IMR-90 (cell line): ENCODE results near the gene VPS50. TPM values are rescaled to one million over a fixed set of nuclear protein-coding genes. Genes with fewer than 3 reads are reported as not detected.

Source experiments
- ATAC-seq: fragments of 200-7000 bp; cut with Tn5 transposase; 2 replicates; pipeline ENCODE4 v1.9.1; 2020; ENCODE audit warnings: low read depth, mild to moderate bottlenecking, moderate library complexity
- BruUV-seq: library from RNA; stranded (reverse); fragments of 400-500 nt; replicated peaks from 2 replicates; lab custom pipeline; 2021; lab: Mats Ljungman, UMichigan
- CTCF ChIA-PET: fragments of 300-600 bp; formaldehyde crosslinking; extraction: SDS; loops from one replicate; lab custom pipeline; 2021; ENCODE audit warnings: antibody characterized with exemption; lab: Yijun Ruan, JAX
- POLR2A ChIA-PET: fragments of 300-600 bp; sonication (Branson Sonifier 250); formaldehyde crosslinking; loops from one replicate; lab custom pipeline; 2022; ENCODE audit warnings: antibody characterized with exemption; ENCODE audit not compliant: unreplicated experiment; lab: Charles Lee
- DNase-seq: peaks from one replicate; pipeline ENCODE4 v3.0.0; 2013
- H2AFZ ChIP-seq: replicated peaks from 2 replicates; pipeline ENCODE3; 2013; ENCODE audit warnings: low read length, mild to moderate bottlenecking; ENCODE audit not compliant: poor library complexity
- H2AK5ac ChIP-seq: 2 replicates; pipeline ENCODE4 v1.6.1; 2013; ENCODE audit warnings: low read depth, low read length, inconsistent platforms
- H2AK9ac ChIP-seq: replicated peaks from 2 replicates; pipeline ENCODE3; 2013; ENCODE audit warnings: mild to moderate bottlenecking, low read depth, low read length, moderate library complexity; ENCODE audit not compliant: poor library complexity
- H2BK120ac ChIP-seq: 2 replicates; pipeline ENCODE4 v1.6.1; 2013; ENCODE audit warnings: low read depth, low read length, inconsistent platforms
- H2BK15ac ChIP-seq: 3 replicates; pipeline ENCODE4 v1.6.1; 2013; ENCODE audit warnings: low read depth, low read length, inconsistent platforms
- H2BK20ac ChIP-seq: 2 replicates; pipeline ENCODE4 v1.6.1; 2013; ENCODE audit warnings: low read depth, mild to moderate bottlenecking, inconsistent platforms, low read length, moderate library complexity
- H2BK5ac ChIP-seq: 2 replicates; pipeline ENCODE4 v1.6.1; 2013; ENCODE audit warnings: mild to moderate bottlenecking, low read depth, low read length, inconsistent platforms; ENCODE audit not compliant: poor library complexity, severe bottlenecking
- H3K14ac ChIP-seq: replicated peaks from 2 replicates; pipeline ENCODE4 v1.6.1; 2013; ENCODE audit warnings: low read depth, low read length, inconsistent platforms
- H3K18ac ChIP-seq: 2 replicates; pipeline ENCODE4 v1.6.1; 2013; ENCODE audit warnings: low read depth, low read length, control low read depth
- H3K23ac ChIP-seq: 2 replicates; pipeline ENCODE4 v1.6.1; 2013; ENCODE audit warnings: low read depth, low read length, inconsistent platforms
- H3K27ac ChIP-seq: 2 replicates; pipeline ENCODE4 v1.5.1; 2013; ENCODE audit warnings: mild to moderate bottlenecking, control low read depth, low read length; ENCODE audit not compliant: insufficient read depth
- H3K27me3 ChIP-seq: 2 replicates; pipeline ENCODE4 v1.6.1; 2013; ENCODE audit warnings: low read length; ENCODE audit not compliant: control insufficient read depth, insufficient read depth
- H3K36me3 ChIP-seq: 2 replicates; pipeline ENCODE4 v1.6.1; 2013; ENCODE audit warnings: low read length, mixed read lengths; ENCODE audit not compliant: control insufficient read depth, insufficient read depth
- H3K4ac ChIP-seq: 2 replicates; pipeline ENCODE4 v1.6.1; 2013; ENCODE audit warnings: low read depth, low read length, inconsistent platforms
- H3K4me1 ChIP-seq: 2 replicates; pipeline ENCODE4 v1.6.1; 2013; ENCODE audit warnings: low read length, mixed read lengths; ENCODE audit not compliant: control insufficient read depth, insufficient read depth
- H3K4me2 ChIP-seq: 2 replicates; pipeline ENCODE4 v1.6.1; 2013; ENCODE audit warnings: low read depth, mild to moderate bottlenecking, control low read depth, low read length, moderate library complexity
- H3K4me3 ChIP-seq: 2 replicates; pipeline ENCODE4 v1.5.1; 2013; ENCODE audit warnings: low read depth, mild to moderate bottlenecking, control low read depth, low read length, moderate library complexity; ENCODE audit not compliant: insufficient read depth
- H3K56ac ChIP-seq: 2 replicates; pipeline ENCODE4 v1.6.1; 2013; ENCODE audit warnings: low read length, inconsistent platforms; ENCODE audit not compliant: insufficient read depth; ENCODE audit errors: extremely low read depth
- H3K79me1 ChIP-seq, 2 experiments: 2 replicates each; pipeline ENCODE4 v1.6.1; 2013; ENCODE audit warnings: low read length in 2 of 2, inconsistent platforms in 1 of 2, low read depth in 1 of 2
- H3K9ac ChIP-seq: 2 replicates; pipeline ENCODE4 v1.6.1; 2013; ENCODE audit warnings: low read depth, low read length, control low read depth
- H3K9me1 ChIP-seq: 2 replicates; pipeline ENCODE4 v1.6.1; 2013; ENCODE audit warnings: low read length, inconsistent platforms; ENCODE audit not compliant: insufficient read depth
- H3K9me3 ChIP-seq: 2 replicates; pipeline ENCODE4 v1.6.1; 2013; ENCODE audit warnings: low read length; ENCODE audit not compliant: control insufficient read depth, insufficient read depth
- H4K20me1 ChIP-seq: 2 replicates; pipeline ENCODE4 v1.6.1; 2013; ENCODE audit warnings: low read length, inconsistent platforms; ENCODE audit not compliant: insufficient read depth
- H4K5ac ChIP-seq: 2 replicates; pipeline ENCODE4 v1.6.1; 2013; ENCODE audit warnings: mild to moderate bottlenecking, low read depth, low read length, control low read depth
- H4K8ac ChIP-seq, 2 experiments: 2 replicates each; pipeline ENCODE4 v1.6.1; 2013; ENCODE audit warnings: low read depth in 2 of 2, low read length in 2 of 2, control low read depth in 1 of 2, inconsistent platforms in 1 of 2
- H4K91ac ChIP-seq: 2 replicates; pipeline ENCODE4 v1.6.1; 2013; ENCODE audit warnings: low read depth, low read length, inconsistent platforms; ENCODE audit not compliant: insufficient read depth
- ELK1 ChIP-seq: fragments of 150-350 bp; IDR thresholded peaks from 2 replicates; pipeline ENCODE4 v1.6.1; 2016; ENCODE audit warnings: low read depth, mild to moderate bottlenecking, low read length, moderate library complexity, borderline replicate concordance
- MAZ ChIP-seq: IDR thresholded peaks from 2 replicates; pipeline ENCODE4 v1.6.1; 2012; ENCODE audit warnings: low read depth, mild to moderate bottlenecking, low read length, improper control_type of control experiment, moderate library complexity, borderline replicate concordance
- WGBS, 2 experiments: methylation state at CpG; one replicate each; pipeline versions ENCODE4 v1.1.5 to v1.1.7; 2013; ENCODE audit warnings: missing lambda C conversion rate in 2 of 2; ENCODE audit not compliant: insufficient read length in 1 of 2; ENCODE audit errors: extremely low coverage in 2 of 2; 5-methylcytosine and 5-hydroxymethylcytosine counted together
- dilution Hi-C: fragments of 300-500 bp; cut with HindIII; formaldehyde crosslinking; loops from one replicate; pipeline ENCODE4 v1.14.3; 2018; ENCODE audit warnings: low sequenced_read_pairs; ENCODE audit not compliant: unreplicated experiment
- in situ Hi-C: fragments of 300-500 bp; cut with MboI; formaldehyde crosslinking; loops from 3 replicates; pipeline ENCODE4 v1.14.3; 2019; ENCODE audit warnings: low sequenced_read_pairs, inconsistent platforms, mixed read lengths
- intact Hi-C: fragments of 100-400 bp; cut with micrococcal nuclease; formaldehyde crosslinking; loops from 2 replicates; pipeline ENCODE4 v1.10.0; 2022
- polyA plus RNA-seq, 3 experiments: library from polyadenylated mRNA; depleted of rRNA; stranded (reverse); fragments of >200 nt; gene quantifications; 2 replicates each; pipeline ENCODE4 v1.2.3, GENCODE V29; 2012; ENCODE audit warnings: low replicate concordance in 1 of 3
- total RNA-seq: library from RNA; depleted of rRNA; stranded (reverse); fragments of >200 nt; gene quantifications from 2 replicates; pipeline ENCODE4 v1.2.3, GENCODE V29; 2012

The VPS50 gene
- total and polyA plus RNA-seq, 2 of the 4 experiments (the other 2 are of a cell fraction) = 7.1 to 22.0 TPM

GRCh38 chr7:93202594-93203250 is 29.4 kb upstream of the VPS50 start:
- Histone ChIP-seq H4K20me1 (no peaks in the 10 kb centered on the region), H3K79me1 (no peaks in the 10 kb centered on the region), H3K36me3 (no peaks in the 10 kb centered on the region), H2AFZ (no peak overlapping the region), H3K14ac (no peak overlapping the region), H3K9me1 (no peaks in the 10 kb centered on the region), H2BK120ac (no peak overlapping the region), H3K9ac (no peak overlapping the region), H3K56ac (no peak overlapping the region), H3K27ac (no peak overlapping the region), H2AK9ac (no peak overlapping the region), H2BK5ac (no peak overlapping the region), H4K8ac (no peak overlapping the region), H2BK15ac (no peak overlapping the region), H4K91ac (no peak overlapping the region), H2BK20ac (no peak overlapping the region), H3K27me3 (peaks cover 17% of the 10 kb centered on the region), H3K23ac (no peak overlapping the region), H3K4ac (no peak overlapping the region), H4K5ac (no peak overlapping the region), H3K9me3 (no peaks in the 10 kb centered on the region), H2AK5ac (no peak overlapping the region), H3K4me3 (no peak overlapping the region), H3K4me1 (no peaks in the 10 kb centered on the region), H3K4me2 (no peak overlapping the region), H3K18ac (no peak overlapping the region)
- in situ Hi-C loops = no loop called here
- TF ChIP-seq MAZ = no peak
- no peak for TF ChIP-seq ELK1
- WGBS, 2 experiments = 40% methylated on average over 1 of the region's 5 CpGs; no CpG with 5 or more reads in 1 of the 2 experiments
- BruUV-seq = no TSS peak
- CTCF ChIA-PET = no interaction called here
- dilution Hi-C loops = no loop called here
- DNase-seq (no peak), ATAC-seq (no peak)
- POLR2A ChIA-PET = no interaction called here
- intact Hi-C loops = no loop called here
